Stomach smooth muscle (tissue), 2 donors: ENCODE data around the gene MILR1.
"Not testable (repeated sequence)": the region's sequence is repeated elsewhere in the genome, so short reads cannot be mapped to it uniquely, and the experiment has no call there.

ENCODE experiments used
- H3K27ac ChIP-seq: one replicate; pipeline ENCODE4 v1.7.0; 2013; ENCODE audit warnings: mild to moderate bottlenecking, low read length, inconsistent platforms
- H3K27me3 ChIP-seq, 2 donors: one replicate each; pipeline ENCODE4 v1.7.0; 2013; ENCODE audit warnings: low read length in 2 of 2; ENCODE audit not compliant: insufficient read depth in 2 of 2, control insufficient read depth in 1 of 2
- H3K36me3 ChIP-seq, 2 donors: one replicate each; pipeline ENCODE4 v1.7.0; 2013; ENCODE audit warnings: low read length in 2 of 2; ENCODE audit not compliant: control insufficient read depth in 2 of 2, insufficient read depth in 2 of 2
- H3K4me1 ChIP-seq: one replicate; pipeline ENCODE4 v1.7.0; 2013; ENCODE audit warnings: low read length; ENCODE audit not compliant: control insufficient read depth, insufficient read depth
- H3K4me3 ChIP-seq, 2 donors: one replicate each; pipeline ENCODE4 v1.7.0; 2013; ENCODE audit warnings: low read length in 2 of 2
- H3K9ac ChIP-seq, 2 donors: one replicate each; pipeline ENCODE4 v1.7.0; 2013; ENCODE audit warnings: low read length in 2 of 2, mild to moderate bottlenecking in 1 of 2
- H3K9me3 ChIP-seq, 2 donors: one replicate each; pipeline ENCODE4 v1.7.0; 2013; ENCODE audit warnings: low read length in 2 of 2; ENCODE audit not compliant: control insufficient read depth in 2 of 2
- donor health status: healthy.
- donor health status: Pancreatic carcinoma.

MILR1 gene

DNA sequence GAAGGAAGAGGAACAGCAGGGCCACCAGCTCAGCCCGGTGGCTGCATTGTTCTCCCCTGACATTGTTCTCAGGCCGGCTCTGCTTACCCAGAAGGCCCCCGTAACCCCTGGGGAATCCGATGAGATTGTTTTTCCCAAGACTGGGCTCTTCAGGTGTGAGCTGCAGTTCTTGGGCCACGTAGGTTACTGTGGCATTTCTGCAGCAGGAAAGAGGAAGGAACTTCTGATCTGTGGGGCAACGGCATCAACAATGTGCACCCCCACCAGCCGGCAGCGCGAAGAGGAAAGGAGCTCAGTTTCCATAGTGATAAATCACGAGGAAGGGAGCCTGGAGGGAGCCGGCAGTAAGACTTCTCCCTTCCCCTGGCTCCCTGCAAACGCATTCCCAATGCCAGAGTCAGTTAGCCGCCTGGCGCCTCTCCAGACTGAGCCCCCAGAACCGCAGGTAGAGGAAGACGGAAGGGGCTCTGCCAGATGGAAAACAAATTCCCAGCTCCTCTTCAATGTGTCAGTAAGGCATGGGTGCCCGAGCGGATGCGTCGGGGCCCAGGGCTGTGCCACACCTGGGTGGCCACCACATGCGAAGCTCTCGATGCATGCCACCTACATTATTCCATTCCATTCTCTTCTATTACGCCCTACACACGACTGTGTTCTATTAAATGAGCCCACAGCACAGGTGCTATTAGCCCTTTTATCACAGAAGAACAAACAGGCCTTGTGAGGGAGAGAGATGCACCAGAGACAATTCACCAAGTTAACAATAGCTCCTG, 36.7 kb upstream of the MILR1 start:
- no peak overlapping the region for H3K9ac ChIP-seq
- H3K4me1 ChIP-seq: peaks cover 2% of the 10 kb centered on the region
- no peaks in the 10 kb centered on the region for H3K36me3 ChIP-seq
- H3K4me3 ChIP-seq: no peak overlapping the region
- no peaks in the 10 kb centered on the region for H3K9me3 ChIP-seq
- H3K27ac ChIP-seq: no peak overlapping the region
- peaks cover 0 to 4% of the 10 kb centered on the region in 2 donors for H3K27me3 ChIP-seq

DNA sequence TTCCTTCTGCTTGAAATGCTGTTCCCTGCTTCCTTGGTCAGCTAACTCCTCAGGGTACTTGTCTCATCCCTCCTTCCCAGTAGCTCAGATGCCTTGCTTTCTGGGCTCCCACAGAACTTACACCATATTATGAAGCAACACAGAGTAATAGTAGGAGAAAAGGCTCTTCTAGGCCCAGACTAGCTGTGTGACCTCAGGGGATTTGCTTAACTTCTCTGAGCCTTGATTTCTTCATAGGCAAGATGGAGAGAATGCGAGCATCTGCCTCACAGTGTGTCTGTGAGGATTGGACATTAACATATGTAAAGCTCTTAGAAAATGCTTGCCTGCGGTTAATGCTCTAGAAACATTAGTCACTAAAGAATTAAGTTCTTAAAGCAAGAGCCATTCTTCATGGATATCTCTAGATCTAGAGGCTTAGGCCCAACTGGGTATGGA, 36.0 kb upstream of the MILR1 start:
- no peak overlapping the region for H3K27ac ChIP-seq
- no peaks in the 10 kb centered on the region for H3K9me3 ChIP-seq
- no peak overlapping the region for H3K9ac ChIP-seq
- H3K36me3 ChIP-seq: no peaks in the 10 kb centered on the region
- H3K27me3 ChIP-seq: peaks cover 0 to 4% of the 10 kb centered on the region in 2 donors
- H3K4me1 ChIP-seq: no peaks in the 10 kb centered on the region
- no peak overlapping the region for H3K4me3 ChIP-seq

DNA sequence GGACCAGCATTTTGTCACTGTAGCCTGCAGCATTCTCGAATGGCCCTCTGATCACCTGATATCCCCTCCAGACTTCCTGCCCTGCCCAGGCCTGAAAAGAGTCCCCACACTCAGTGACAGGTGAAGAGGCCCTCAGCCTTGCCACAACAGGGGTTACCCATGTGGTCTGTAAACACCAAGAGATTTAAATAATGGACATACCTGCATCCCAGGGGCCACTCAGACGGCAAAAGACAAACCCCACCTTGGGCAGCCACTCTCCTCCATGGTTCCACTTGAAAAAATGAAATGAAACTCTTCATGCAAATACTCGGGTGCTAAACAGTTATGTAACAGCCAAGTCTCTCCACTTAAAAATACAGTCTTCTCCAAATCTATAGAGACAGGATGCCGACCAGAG, 35.4 kb upstream of the MILR1 start:
- H3K36me3 ChIP-seq: no peaks in the 10 kb centered on the region
- H3K4me1 ChIP-seq: no peaks in the 10 kb centered on the region
- H3K4me3 ChIP-seq: no peak overlapping the region
- H3K27me3 ChIP-seq: peaks cover 0 to 4% of the 10 kb centered on the region in 2 donors
- H3K9ac ChIP-seq: no peak overlapping the region
- no peaks in the 10 kb centered on the region for H3K9me3 ChIP-seq
- no peak overlapping the region for H3K27ac ChIP-seq

DNA sequence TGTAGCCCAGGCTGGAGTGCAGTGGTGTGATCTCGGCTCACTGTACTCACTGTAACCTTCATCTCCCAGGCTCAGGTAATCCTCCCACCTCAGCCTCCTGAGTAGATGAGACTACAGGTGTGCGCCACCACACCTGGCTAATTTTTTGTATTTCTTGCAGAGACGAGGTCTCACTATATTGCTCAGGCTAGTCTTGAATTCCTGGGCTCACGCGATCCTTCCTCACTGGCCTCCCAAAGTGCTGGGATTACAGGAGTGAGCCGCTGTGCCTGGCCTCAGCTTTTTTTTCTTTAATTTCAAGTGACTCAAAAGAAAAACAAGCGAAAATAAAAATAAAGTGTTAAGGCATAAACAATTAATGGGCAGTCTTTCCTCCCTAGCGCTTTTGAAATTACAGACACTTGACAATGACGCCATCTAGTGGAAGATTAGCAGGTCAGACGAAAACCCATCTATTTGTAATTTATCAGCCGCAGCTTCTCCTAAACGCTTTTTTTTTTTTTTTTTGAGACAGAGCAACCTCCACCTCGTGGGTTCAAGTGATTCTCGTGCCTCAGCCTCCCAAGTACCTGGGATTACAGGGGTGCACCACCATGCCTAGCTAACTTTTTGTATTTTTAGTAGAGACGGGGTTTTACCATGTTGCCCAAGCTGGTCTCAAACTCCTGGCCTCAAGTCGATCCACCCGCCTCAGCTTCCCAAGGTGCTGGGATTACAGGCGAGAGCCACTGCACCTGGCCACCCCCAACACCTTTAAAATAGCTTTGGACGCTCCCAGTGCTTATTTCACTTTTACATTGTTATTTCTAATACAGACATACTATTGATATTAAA, 30.2 kb upstream of the MILR1 start:
- no peaks in the 10 kb centered on the region for H3K9me3 ChIP-seq
- H3K4me3 ChIP-seq: no peak overlapping the region
- no peak overlapping the region for H3K27ac ChIP-seq

DNA sequence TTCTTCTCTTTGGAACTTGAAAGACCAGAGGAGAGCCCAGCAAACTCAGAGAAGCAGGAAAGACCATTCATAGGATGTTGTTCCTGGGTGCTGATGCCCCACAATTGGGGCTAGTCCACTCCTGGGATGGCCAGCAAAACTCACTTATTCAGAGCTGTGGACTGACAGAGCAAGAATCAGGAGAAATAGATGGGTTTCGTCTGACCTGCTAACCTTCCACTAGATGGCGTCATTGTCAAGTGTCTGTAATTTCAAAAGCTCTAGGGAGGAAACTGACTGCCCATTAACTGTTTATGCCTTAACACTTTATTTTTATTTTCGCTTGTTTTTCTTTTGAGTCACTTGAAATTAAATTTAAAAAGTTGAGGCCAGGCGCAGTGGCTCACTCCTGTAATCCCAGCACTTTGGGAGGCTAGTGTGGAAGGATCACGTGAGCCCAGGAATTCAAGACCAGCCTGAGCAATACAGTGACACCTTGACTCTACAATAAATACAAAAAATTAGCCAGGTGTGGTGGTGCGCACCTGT, 28.7 kb upstream of the MILR1 start:
- Histone ChIP-seq H3K9ac (no peak overlapping the region), H3K27ac (no peak overlapping the region), H3K27me3 (no peaks in the 10 kb centered on the region), H3K4me3 (no peak overlapping the region), H3K9me3 (no peaks in the 10 kb centered on the region), H3K36me3 (no peaks in the 10 kb centered on the region), H3K4me1 (no peaks in the 10 kb centered on the region)

More for the DNA sequence above, 30.2 kb upstream of the MILR1 start:
- H3K9ac ChIP-seq: no peak overlapping the region
- H3K36me3 ChIP-seq: no peaks in the 10 kb centered on the region
- H3K27me3 ChIP-seq: no peaks in the 10 kb centered on the region
- H3K4me1 ChIP-seq: no peaks in the 10 kb centered on the region

DNA sequence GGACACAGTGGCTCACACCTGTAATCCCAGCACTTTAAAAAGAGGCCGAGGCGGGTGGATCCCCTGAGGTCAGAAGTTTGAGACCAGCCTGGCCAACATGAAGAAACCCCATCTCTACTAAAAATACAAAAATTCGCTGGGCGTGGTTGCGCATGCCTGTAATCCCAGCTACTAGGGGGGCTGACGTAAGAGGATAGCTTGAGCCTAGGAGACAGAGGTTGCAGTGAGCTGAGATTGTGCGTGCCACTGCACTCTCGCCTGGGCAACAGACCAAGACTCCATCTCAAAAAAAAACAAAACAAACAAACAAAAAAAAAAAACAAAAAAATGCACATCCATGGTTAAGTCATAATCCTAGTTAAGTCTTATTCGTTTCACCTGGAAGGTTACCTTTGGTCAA, 26.8 kb upstream of the MILR1 start:
- not testable (repeated sequence) for H3K27ac ChIP-seq, H3K36me3 ChIP-seq, H3K4me1 ChIP-seq, H3K27me3 ChIP-seq, H3K4me3 ChIP-seq, H3K9ac ChIP-seq, H3K9me3 ChIP-seq

DNA sequence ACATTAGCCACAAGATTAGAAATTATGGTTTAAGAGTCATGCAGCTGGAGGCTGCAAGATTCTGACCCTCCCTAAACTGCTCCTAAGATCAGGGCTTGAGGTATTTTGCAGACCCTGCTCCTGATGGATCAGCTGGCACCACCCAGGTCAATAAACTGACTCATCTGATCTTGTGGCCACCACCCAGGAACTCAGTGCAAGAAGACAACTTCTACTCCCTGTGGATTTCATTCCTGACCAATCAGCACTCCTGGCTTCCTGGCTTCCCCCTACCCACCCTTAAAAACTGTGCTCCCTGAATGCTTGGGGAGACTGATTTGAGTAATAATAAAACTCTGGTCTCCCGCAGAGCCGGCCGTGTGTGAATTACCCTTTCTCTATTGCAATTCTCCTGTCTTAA, 25.0 kb upstream of the MILR1 start:
- no peaks in the 10 kb centered on the region for H3K4me1 ChIP-seq
- H3K27me3 ChIP-seq: no peaks in the 10 kb centered on the region
- H3K9me3 ChIP-seq: no peaks in the 10 kb centered on the region
- no peak overlapping the region for H3K9ac ChIP-seq
- no peaks in the 10 kb centered on the region for H3K36me3 ChIP-seq
- no peak overlapping the region for H3K4me3 ChIP-seq
- no peak overlapping the region for H3K27ac ChIP-seq

DNA sequence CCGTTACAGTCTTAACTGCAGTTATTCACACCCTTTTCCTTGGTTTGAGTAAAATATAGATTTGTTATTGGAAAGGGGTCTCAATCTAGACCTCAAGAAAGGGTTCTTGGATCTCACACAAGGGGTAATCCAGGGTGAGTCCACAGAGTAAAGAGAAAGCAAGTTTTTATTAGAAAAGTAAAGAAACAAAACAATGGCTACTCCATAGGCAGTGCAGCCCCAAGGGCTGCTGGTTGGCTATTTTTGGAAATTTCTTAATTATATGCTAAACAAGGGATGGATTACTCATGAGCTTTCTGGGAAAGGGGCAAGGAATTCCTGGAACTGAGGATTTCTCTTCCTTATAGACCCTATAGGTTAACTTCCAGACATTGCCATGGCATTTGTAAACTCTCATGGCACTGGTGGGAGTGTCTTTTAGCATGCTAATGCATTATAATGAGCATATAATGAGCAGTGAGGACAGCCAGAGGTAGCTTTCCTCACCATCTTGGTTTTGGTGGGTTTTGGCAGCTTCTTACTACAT, 24.5 kb upstream of the MILR1 start:
- no peak overlapping the region for H3K9ac ChIP-seq
- no peaks in the 10 kb centered on the region for H3K36me3 ChIP-seq
- no peak overlapping the region for H3K27ac ChIP-seq
- H3K4me1 ChIP-seq: no peaks in the 10 kb centered on the region
- H3K27me3 ChIP-seq: no peaks in the 10 kb centered on the region
- no peaks in the 10 kb centered on the region for H3K9me3 ChIP-seq
- no peak overlapping the region for H3K4me3 ChIP-seq

DNA sequence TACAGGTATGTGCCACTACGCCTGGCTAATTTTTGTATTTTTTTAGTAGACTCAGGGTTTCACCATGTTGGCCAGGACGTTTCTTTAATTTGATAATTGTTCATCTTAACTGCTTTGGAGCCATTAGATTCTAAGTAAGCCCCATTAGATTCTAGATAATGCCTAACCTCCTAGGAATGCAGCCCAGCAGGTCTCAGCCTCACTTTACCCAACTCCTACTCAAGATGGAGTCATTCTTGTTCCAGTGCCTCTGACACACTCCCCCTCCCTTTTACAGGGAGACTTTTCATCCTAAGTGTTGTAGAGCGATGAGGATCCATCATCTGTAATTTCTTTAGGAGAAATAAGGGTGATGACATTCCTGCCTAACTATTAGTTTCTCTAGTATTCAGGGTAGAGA, 23.7 kb upstream of the MILR1 start:
- Histone ChIP-seq H3K9me3 (no peaks in the 10 kb centered on the region), H3K27me3 (no peaks in the 10 kb centered on the region), H3K4me1 (no peaks in the 10 kb centered on the region), H3K36me3 (no peaks in the 10 kb centered on the region), H3K27ac (no peak overlapping the region), H3K9ac (no peak overlapping the region), H3K4me3 (no peak overlapping the region)

DNA sequence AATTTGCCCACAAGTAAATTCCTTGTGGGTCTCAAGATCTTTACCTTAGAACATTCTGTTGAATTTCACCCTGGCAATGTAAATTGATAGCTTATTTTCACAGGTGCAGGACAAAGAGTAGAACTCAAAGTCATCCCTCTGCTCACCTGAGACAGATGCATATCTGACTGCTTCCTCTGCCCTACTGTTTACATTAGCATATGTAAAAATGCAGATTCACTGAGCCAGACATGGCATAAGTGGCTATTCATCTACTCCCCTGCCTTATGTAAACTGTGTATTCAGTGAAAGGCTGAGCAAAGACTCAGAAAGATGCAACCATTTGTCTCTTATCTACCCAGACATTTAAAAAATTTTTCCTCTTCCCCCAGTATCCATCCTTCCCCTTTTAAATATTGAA, 22.3 kb upstream of the MILR1 start:
- no peaks in the 10 kb centered on the region for H3K27me3 ChIP-seq
- no peaks in the 10 kb centered on the region for H3K9me3 ChIP-seq
- no peak overlapping the region for H3K9ac ChIP-seq
- no peaks in the 10 kb centered on the region for H3K36me3 ChIP-seq
- no peak overlapping the region for H3K27ac ChIP-seq
- H3K4me3 ChIP-seq: no peak overlapping the region
- no peaks in the 10 kb centered on the region for H3K4me1 ChIP-seq
